Upper lobe of right lung (tissue), 1 donor: ENCODE results near the gene TAOK3. TPM values are rescaled to one million over a fixed set of nuclear protein-coding genes. Genes with fewer than 3 reads are reported as not detected.

Experiments used
- ATAC-seq: fragments of 200-7000 bp; cut with Tn5 transposase; one replicate; pipeline ENCODE4 v1.9.1; 2020; ENCODE audit warnings: mild to moderate bottlenecking, moderate library complexity
- DNase-seq: peaks from one replicate; pipeline ENCODE4 v3.0.0-alpha.2; 2020
- H3K27ac ChIP-seq: fragments of 200-600 bp; one replicate; pipeline ENCODE4 v1.8.0; 2022
- H3K27me3 ChIP-seq: fragments of 200-600 bp; one replicate; pipeline ENCODE4 v1.8.0; 2022; ENCODE audit warnings: mild to moderate bottlenecking
- H3K36me3 ChIP-seq: fragments of 200-600 bp; one replicate; pipeline ENCODE4 v1.8.0; 2022
- H3K4me1 ChIP-seq: fragments of 200-600 bp; one replicate; pipeline ENCODE4 v1.8.0; 2022
- H3K4me3 ChIP-seq: fragments of 200-600 bp; one replicate; pipeline ENCODE4 v1.8.0; 2022; ENCODE audit warnings: mild to moderate bottlenecking
- H3K9me3 ChIP-seq: fragments of 200-600 bp; one replicate; pipeline ENCODE4 v1.8.0; 2022
- intact Hi-C: fragments of 100-400 bp; cut with DNase I; formaldehyde crosslinking; loops from one replicate; pipeline ENCODE4 v1.11.0; 2022
- total RNA-seq: library from RNA; stranded (reverse); fragmentation: NEBNext Ultra II Directional; extraction: Animal tissue kit (Norgen Biotek cat#: 25700); gene quantifications from one replicate; pipeline ENCODE4 v1.2.1, GENCODE V29; 2021
- TF ChIP-seq, protein P1 (sequence below): fragments of 200-600 bp; IDR thresholded peaks from one replicate; pipeline ENCODE4 v1.8.0; 2022; ENCODE audit warnings: antibody characterized with exemption
- donor health status: DM: no; HTN: yes; CAD: no; lungs with severe emphysema.

The TAOK3 gene
- total RNA-seq, 1 donor from 2014 or later = 64.1 TPM

DNA sequence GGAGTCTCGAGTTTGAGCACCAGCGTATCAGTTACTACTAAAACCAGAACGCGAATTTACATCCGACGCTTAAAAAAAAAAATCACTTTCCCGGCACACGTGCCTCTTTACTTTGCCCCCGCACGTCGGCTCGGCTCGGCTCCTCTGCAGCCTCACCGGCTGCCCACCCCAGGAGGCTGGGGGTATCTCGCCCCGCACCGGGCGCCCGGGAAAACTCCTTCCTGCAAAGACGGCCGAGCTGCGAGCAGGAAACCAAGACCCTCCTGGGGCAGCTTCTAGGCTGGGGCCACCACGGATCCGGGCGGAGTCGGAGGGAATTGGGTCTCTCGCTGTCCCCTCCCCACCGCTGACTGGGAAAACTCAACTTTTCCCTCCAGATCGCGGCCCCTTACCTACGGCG lies 269.5 kb downstream of the TAOK3 start:
- TF ChIP-seq, protein P1, sequence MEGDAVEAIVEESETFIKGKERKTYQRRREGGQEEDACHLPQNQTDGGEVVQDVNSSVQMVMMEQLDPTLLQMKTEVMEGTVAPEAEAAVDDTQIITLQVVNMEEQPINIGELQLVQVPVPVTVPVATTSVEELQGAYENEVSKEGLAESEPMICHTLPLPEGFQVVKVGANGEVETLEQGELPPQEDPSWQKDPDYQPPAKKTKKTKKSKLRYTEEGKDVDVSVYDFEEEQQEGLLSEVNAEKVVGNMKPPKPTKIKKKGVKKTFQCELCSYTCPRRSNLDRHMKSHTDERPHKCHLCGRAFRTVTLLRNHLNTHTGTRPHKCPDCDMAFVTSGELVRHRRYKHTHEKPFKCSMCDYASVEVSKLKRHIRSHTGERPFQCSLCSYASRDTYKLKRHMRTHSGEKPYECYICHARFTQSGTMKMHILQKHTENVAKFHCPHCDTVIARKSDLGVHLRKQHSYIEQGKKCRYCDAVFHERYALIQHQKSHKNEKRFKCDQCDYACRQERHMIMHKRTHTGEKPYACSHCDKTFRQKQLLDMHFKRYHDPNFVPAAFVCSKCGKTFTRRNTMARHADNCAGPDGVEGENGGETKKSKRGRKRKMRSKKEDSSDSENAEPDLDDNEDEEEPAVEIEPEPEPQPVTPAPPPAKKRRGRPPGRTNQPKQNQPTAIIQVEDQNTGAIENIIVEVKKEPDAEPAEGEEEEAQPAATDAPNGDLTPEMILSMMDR = no peak
- peaks cover 13% of the 10 kb centered on the region for H3K4me1 ChIP-seq
- H3K27me3 ChIP-seq = no peaks in the 10 kb centered on the region
- H3K36me3 ChIP-seq = no peaks in the 10 kb centered on the region
- ATAC-seq (peak; percentile 3), DNase-seq (no peak)
- intact Hi-C loops = no loop called here
- peak overlapping the region; percentile 81 for H3K27ac ChIP-seq
- H3K9me3 ChIP-seq = no peaks in the 10 kb centered on the region
- peak overlapping the region; percentile 81 for H3K4me3 ChIP-seq

DNA sequence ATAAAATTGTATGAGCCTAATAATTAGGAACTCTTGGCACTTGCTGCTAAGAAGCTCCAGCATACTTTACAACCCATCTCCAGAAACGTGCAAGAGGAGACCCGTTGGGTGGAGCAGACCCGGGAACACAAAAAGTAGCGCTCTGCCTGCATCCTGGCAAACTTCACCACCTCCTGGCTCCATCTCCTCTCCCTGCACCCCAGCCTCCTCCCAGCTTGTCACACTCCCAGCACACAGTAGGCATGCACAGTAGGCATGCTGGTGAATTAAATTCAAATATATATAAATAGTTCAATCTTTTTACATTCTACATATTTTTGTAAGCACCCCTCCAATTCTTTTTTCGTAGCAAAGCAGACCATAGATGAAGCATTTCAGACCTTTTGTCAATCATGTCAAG lies 270.1 kb downstream of the TAOK3 start:
- ATAC-seq (no peak), DNase-seq (no peak)
- TF ChIP-seq, protein P1 = no peak
- Histone ChIP-seq H3K4me1 (peaks cover 13% of the 10 kb centered on the region), H3K4me3 (peak overlapping the region; percentile 81), H3K36me3 (no peaks in the 10 kb centered on the region), H3K9me3 (no peaks in the 10 kb centered on the region), H3K27me3 (no peaks in the 10 kb centered on the region), H3K27ac (no peak overlapping the region)
- intact Hi-C loops = no loop called here

DNA sequence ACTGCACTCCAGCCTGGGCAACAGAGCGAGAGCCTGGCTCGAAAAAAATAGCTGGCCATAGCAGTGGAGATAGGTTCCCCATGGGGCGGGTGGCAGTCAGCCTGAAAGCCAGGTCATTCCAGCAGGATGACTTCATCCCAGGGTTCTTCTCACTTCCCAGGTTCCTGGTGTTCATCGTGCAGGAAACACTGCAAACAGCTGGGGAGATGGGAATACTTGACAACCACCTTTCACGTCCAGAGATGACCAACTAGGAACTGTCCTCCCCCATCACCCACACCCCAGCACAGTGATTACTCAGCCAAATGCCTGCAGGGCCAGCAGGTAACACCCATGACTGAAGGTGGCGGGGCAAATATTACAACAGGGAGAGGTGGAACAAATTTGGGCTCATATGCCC lies 270.6 kb downstream of the TAOK3 start:
- Histone ChIP-seq H3K4me3 (no peak overlapping the region), H3K36me3 (no peaks in the 10 kb centered on the region), H3K9me3 (no peaks in the 10 kb centered on the region), H3K27ac (no peak overlapping the region), H3K4me1 (peaks cover 13% of the 10 kb centered on the region), H3K27me3 (no peaks in the 10 kb centered on the region)
- TF ChIP-seq, protein P1 = no peak
- intact Hi-C loops = no loop called here
- no peak for DNase-seq
- peak; percentile 3 for ATAC-seq

DNA sequence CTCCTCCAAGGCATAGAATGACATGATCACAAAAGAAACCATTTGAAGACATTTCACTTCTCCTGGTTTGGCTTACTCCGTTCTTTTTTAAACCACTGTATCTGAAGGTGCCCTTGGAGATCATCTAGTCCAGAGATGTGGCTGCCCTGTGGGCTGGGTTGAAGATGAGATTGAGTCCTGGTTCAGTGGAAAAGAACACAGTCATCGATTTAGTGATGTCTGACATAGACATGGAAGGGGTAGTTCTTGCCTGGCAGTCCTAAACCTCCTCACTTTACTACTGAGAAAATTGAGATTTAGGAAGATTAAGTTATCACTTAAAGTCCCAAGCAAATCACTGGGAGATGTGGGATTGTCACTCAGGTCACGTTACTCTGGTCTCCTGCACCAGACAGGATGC lies 271.7 kb downstream of the TAOK3 start:
- H3K27me3 ChIP-seq = no peaks in the 10 kb centered on the region
- ATAC-seq (no peak), DNase-seq (no peak)
- no peaks in the 10 kb centered on the region for H3K9me3 ChIP-seq
- no peak overlapping the region for H3K27ac ChIP-seq
- TF ChIP-seq, protein P1 = no peak
- H3K36me3 ChIP-seq = no peaks in the 10 kb centered on the region
- intact Hi-C loops = no loop called here
- peaks cover 13% of the 10 kb centered on the region for H3K4me1 ChIP-seq
- H3K4me3 ChIP-seq = no peak overlapping the region

Other genes with a start within 250 kb of the TAOK3 start
- gene PEBP1, start 236.8 kb downstream of the TAOK3 start, total RNA-seq = 223 TPM
- 28.8 TPM for gene SUDS3, start 3.6 kb upstream of the TAOK3 start, total RNA-seq